GM23338 (cell line): ENCODE data around the gene NDNF. TPM values are rescaled to one million over a fixed set of nuclear protein-coding genes. Genes with fewer than 3 reads are reported as not detected.

ENCODE experiments used
- ATAC-seq: fragments of 200-7000 bp; cut with Tn5 transposase; 3 replicates; pipeline ENCODE4 v1.9.1; 2020
- DNase-seq: peaks from one replicate; pipeline ENCODE4 v3.0.0-alpha.2; 2015; ENCODE audit warnings: low spot score
- H2AFZ ChIP-seq: fragments of 200-600 bp; sonication (generic); 2 replicates; pipeline ENCODE4 v1.8.0; 2016; ENCODE audit warnings: antibody characterized with exemption, mild to moderate bottlenecking, moderate library complexity
- H3F3A ChIP-seq: fragments of 200-600 bp; sonication (generic); replicated peaks from 2 replicates; pipeline ENCODE4 v1.8.0; 2017; ENCODE audit warnings: antibody characterized with exemption, mixed run types, low read depth
- H3K27ac ChIP-seq: fragments of 200-600 bp; sonication (generic); 2 replicates; pipeline ENCODE4 v1.6.1; 2016; ENCODE audit warnings: low read depth
- H3K27me3 ChIP-seq: fragments of 200-600 bp; sonication (generic); 2 replicates; pipeline ENCODE4 v1.8.0; 2016; ENCODE audit warnings: mild to moderate bottlenecking, mixed run types, moderate library complexity; ENCODE audit not compliant: insufficient read depth
- H3K36me3 ChIP-seq: fragments of 200-600 bp; sonication (generic); 2 replicates; pipeline ENCODE4 v1.8.0; 2016; ENCODE audit warnings: mild to moderate bottlenecking; ENCODE audit not compliant: insufficient read depth
- H3K4me1 ChIP-seq: fragments of 200-600 bp; sonication (generic); 2 replicates; pipeline ENCODE4 v1.8.0; 2016; ENCODE audit warnings: mild to moderate bottlenecking, moderate library complexity; ENCODE audit not compliant: insufficient read depth
- H3K4me2 ChIP-seq: fragments of 200-600 bp; sonication (generic); 2 replicates; pipeline ENCODE4 v1.7.1; 2017; ENCODE audit warnings: mixed run types
- H3K4me3 ChIP-seq: fragments of 200-600 bp; sonication (generic); 2 replicates; pipeline ENCODE4 v1.6.1; 2016; ENCODE audit warnings: mixed run types
- H3K79me2 ChIP-seq: fragments of 200-600 bp; sonication (generic); replicated peaks from 2 replicates; pipeline ENCODE4 v1.8.0; 2017; ENCODE audit warnings: mild to moderate bottlenecking; ENCODE audit not compliant: insufficient read depth
- H3K9me2 ChIP-seq: fragments of 200-600 bp; sonication (generic); 2 replicates; pipeline ENCODE4 v1.8.0; 2017; ENCODE audit not compliant: insufficient read depth
- H4K20me1 ChIP-seq: fragments of 200-600 bp; sonication (generic); replicated peaks from 2 replicates; pipeline ENCODE4 v1.8.0; 2017; ENCODE audit warnings: mild to moderate bottlenecking; ENCODE audit not compliant: insufficient read depth
- H3K27ac Mint-ChIP-seq: 2 replicates; pipeline ENCODE4 v1.8.0; 2020; ENCODE audit warnings: inconsistent platforms, mild to moderate bottlenecking, moderate library complexity, mixed read lengths
- H3K27me3 Mint-ChIP-seq: 3 replicates; pipeline ENCODE4 v1.8.0; 2022; ENCODE audit warnings: low read depth, mild to moderate bottlenecking, moderate library complexity, mixed read lengths, inconsistent platforms; ENCODE audit not compliant: insufficient read depth, poor library complexity
- H3K36me3 Mint-ChIP-seq: 3 replicates; pipeline ENCODE4 v1.8.0; 2021; ENCODE audit warnings: low read depth, mild to moderate bottlenecking, inconsistent platforms, moderate library complexity, mixed read lengths
- H3K4me1 Mint-ChIP-seq: 3 replicates; pipeline ENCODE4 v1.8.0; 2020; ENCODE audit warnings: mild to moderate bottlenecking, inconsistent platforms, mixed read lengths
- H3K4me3 Mint-ChIP-seq: 3 replicates; pipeline ENCODE4 v1.8.0; 2021; ENCODE audit warnings: moderate library complexity, mild to moderate bottlenecking, inconsistent platforms, mixed read lengths
- H3K9me3 Mint-ChIP-seq: 3 replicates; pipeline ENCODE4 v1.8.0; 2020; ENCODE audit warnings: moderate library complexity, mild to moderate bottlenecking, inconsistent platforms, mixed read lengths
- EZH2phosphoT487 ChIP-seq: fragments of 200-600 bp; sonication (generic); IDR thresholded peaks from one replicate; pipeline ENCODE4 v1.8.1; 2018; ENCODE audit warnings: antibody characterized with exemption; ENCODE audit not compliant: unreplicated experiment
- JUNB ChIP-seq: IDR thresholded peaks from one replicate; pipeline ENCODE4 v1.6.1; 2016; ENCODE audit warnings: antibody characterized with exemption; ENCODE audit not compliant: unreplicated experiment
- STAT1 ChIP-seq: IDR thresholded peaks from one replicate; pipeline ENCODE4 v1.6.1; 2016; ENCODE audit warnings: antibody characterized with exemption; ENCODE audit not compliant: unreplicated experiment
- ZNF331 ChIP-seq: fragments of 250-450 bp; sonication (Bioruptor Pico); IDR thresholded peaks from 2 replicates; pipeline ENCODE4 v1.5.0; 2020; ENCODE audit warnings: low read depth, mild to moderate bottlenecking, moderate library complexity
- polyA plus RNA-seq: library from polyadenylated mRNA; unstranded; fragments of >200 nt; fragmentation: Nextera tagmentation; extraction: Ambion mirVana; gene quantifications from 2 replicates; pipeline ENCODE4 v1.2.1, GENCODE V29; 2016
- total RNA-seq: library from RNA; depleted of rRNA; stranded (reverse); fragments of >200 nt; shearing (Covaris generic); gene quantifications from 2 replicates; pipeline ENCODE4 v1.2.3, GENCODE V29; 2014
- TF ChIP-seq, protein P1 (sequence below): fragments of 250-450 bp; sonication (Bioruptor Pico); IDR thresholded peaks from 2 replicates; pipeline ENCODE4 v1.5.0; 2020; ENCODE audit warnings: mild to moderate bottlenecking, moderate library complexity
- TF ChIP-seq, protein P2 (sequence below), 2 experiments: fragments of 200-600 bp in 1 of 2; sonication (generic) in 1 of 2; conservative IDR thresholded peaks; 2 replicates each; pipeline versions ENCODE4 v1.5.1 to v1.6.1; 2016 to 2017; ENCODE audit warnings: antibody characterized with exemption in 2 of 2, low read depth in 2 of 2, mild to moderate bottlenecking in 2 of 2, moderate library complexity in 1 of 2
- TF ChIP-seq, protein P3 (sequence below): IDR thresholded peaks from 2 replicates; pipeline ENCODE4 v1.6.1; 2016; ENCODE audit warnings: antibody characterized with exemption

NDNF gene
- total and polyA plus RNA-seq, 2 experiments from 2014 or later, result 0.31 to 0.73 TPM

DNA sequence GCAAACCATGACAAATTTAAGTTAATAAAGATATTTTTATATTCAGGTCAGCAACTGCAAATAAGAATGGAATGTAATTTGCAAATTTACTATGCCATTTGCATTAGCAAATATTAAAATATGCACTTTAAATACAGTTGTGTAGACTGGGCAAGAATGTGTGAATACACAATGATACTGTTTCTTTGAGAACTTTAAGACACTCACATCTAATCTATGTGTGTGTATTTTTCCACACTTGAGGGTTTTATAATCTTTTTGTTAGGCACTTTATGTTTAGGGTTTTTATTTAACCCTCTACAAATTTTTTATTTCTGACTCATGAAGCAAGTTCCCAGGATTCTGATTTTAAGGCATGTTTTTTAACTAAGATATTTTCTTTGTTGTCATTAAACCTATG is 23.9 kb upstream of the NDNF start (continued):
- TF ChIP-seq, protein P1, sequence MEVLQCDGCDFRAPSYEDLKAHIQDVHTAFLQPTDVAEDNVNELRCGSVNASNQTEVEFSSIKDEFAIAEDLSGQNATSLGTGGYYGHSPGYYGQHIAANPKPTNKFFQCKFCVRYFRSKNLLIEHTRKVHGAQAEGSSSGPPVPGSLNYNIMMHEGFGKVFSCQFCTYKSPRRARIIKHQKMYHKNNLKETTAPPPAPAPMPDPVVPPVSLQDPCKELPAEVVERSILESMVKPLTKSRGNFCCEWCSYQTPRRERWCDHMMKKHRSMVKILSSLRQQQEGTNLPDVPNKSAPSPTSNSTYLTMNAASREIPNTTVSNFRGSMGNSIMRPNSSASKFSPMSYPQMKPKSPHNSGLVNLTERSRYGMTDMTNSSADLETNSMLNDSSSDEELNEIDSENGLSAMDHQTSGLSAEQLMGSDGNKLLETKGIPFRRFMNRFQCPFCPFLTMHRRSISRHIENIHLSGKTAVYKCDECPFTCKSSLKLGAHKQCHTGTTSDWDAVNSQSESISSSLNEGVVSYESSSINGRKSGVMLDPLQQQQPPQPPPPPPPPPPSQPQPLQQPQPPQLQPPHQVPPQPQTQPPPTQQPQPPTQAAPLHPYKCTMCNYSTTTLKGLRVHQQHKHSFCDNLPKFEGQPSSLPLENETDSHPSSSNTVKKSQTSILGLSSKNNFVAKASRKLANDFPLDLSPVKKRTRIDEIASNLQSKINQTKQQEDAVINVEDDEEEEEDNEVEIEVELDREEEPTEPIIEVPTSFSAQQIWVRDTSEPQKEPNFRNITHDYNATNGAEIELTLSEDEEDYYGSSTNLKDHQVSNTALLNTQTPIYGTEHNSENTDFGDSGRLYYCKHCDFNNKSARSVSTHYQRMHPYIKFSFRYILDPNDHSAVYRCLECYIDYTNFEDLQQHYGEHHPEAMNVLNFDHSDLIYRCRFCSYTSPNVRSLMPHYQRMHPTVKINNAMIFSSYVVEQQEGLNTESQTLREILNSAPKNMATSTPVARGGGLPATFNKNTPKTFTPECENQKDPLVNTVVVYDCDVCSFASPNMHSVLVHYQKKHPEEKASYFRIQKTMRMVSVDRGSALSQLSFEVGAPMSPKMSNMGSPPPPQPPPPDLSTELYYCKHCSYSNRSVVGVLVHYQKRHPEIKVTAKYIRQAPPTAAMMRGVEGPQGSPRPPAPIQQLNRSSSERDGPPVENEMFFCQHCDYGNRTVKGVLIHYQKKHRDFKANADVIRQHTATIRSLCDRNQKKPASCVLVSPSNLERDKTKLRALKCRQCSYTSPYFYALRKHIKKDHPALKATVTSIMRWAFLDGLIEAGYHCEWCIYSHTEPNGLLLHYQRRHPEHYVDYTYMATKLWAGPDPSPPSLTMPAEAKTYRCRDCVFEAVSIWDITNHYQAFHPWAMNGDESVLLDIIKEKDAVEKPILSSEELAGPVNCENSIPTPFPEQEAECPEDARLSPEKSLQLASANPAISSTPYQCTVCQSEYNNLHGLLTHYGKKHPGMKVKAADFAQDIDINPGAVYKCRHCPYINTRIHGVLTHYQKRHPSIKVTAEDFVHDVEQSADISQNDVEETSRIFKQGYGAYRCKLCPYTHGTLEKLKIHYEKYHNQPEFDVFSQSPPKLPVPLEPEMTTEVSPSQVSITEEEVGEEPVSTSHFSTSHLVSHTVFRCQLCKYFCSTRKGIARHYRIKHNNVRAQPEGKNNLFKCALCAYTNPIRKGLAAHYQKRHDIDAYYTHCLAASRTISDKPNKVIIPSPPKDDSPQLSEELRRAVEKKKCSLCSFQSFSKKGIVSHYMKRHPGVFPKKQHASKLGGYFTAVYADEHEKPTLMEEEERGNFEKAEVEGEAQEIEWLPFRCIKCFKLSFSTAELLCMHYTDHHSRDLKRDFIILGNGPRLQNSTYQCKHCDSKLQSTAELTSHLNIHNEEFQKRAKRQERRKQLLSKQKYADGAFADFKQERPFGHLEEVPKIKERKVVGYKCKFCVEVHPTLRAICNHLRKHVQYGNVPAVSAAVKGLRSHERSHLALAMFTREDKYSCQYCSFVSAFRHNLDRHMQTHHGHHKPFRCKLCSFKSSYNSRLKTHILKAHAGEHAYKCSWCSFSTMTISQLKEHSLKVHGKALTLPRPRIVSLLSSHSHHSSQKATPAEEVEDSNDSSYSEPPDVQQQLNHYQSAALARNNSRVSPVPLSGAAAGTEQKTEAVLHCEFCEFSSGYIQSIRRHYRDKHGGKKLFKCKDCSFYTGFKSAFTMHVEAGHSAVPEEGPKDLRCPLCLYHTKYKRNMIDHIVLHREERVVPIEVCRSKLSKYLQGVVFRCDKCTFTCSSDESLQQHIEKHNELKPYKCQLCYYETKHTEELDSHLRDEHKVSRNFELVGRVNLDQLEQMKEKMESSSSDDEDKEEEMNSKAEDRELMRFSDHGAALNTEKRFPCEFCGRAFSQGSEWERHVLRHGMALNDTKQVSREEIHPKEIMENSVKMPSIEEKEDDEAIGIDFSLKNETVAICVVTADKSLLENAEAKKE (CRISPR knock-in tag), result no peak

DNA sequence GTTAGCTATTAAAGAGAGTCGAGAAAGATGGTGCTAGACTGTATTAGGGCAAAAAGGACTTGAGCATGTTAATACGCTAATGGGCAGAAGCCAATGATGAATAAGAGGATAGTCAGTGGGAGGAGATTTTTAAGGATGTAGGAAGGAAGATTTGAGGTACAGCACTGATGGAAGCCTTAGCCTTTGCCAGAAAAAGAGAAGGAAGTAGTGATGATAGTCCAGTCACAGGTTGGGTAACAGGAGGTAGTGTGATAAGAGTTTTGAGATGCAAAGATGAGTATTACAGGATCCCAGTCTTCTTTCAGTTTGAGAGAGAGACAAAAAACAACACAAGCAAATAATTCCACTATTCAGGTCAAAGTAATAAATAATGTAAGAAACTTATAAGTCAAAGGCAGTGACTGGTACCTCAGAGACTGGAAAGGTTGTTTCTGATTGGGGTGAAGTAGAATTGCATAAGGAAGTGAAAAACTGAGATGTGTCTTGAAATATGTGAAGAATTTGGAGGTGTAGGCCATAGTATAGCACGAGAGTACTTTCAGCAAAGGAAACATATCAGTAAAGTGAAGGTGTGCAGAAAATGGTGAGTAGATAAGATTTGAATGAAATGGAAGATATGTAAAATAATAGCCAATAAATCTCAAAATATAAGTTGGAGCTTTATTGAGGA is 22.1 kb upstream of the NDNF start:
- Mint-ChIP-seq H3K4me3 (no peak overlapping the region), H3K4me1 (no peaks in the 10 kb centered on the region), H3K27ac (no peak overlapping the region), H3K36me3 (no peaks in the 10 kb centered on the region), H3K9me3 (no peaks in the 10 kb centered on the region), H3K27me3 (no peaks in the 10 kb centered on the region)
- no peaks in the 10 kb centered on the region for H3K9me2 ChIP-seq
- H3K79me2 ChIP-seq, result no peaks in the 10 kb centered on the region
- no peak overlapping the region for H3K4me2 ChIP-seq
- H2AFZ ChIP-seq, result no peak overlapping the region
- no peak for ATAC-seq
- no peaks in the 10 kb centered on the region for H3K27me3 ChIP-seq
- H3K27ac ChIP-seq, result no peak overlapping the region
- H3F3A ChIP-seq, result no peaks in the 10 kb centered on the region
- DNase-seq, result no peak
- H3K4me1 ChIP-seq, result no peaks in the 10 kb centered on the region
- TF ChIP-seq STAT1, result no peak
- TF ChIP-seq, protein P2, sequence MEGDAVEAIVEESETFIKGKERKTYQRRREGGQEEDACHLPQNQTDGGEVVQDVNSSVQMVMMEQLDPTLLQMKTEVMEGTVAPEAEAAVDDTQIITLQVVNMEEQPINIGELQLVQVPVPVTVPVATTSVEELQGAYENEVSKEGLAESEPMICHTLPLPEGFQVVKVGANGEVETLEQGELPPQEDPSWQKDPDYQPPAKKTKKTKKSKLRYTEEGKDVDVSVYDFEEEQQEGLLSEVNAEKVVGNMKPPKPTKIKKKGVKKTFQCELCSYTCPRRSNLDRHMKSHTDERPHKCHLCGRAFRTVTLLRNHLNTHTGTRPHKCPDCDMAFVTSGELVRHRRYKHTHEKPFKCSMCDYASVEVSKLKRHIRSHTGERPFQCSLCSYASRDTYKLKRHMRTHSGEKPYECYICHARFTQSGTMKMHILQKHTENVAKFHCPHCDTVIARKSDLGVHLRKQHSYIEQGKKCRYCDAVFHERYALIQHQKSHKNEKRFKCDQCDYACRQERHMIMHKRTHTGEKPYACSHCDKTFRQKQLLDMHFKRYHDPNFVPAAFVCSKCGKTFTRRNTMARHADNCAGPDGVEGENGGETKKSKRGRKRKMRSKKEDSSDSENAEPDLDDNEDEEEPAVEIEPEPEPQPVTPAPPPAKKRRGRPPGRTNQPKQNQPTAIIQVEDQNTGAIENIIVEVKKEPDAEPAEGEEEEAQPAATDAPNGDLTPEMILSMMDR (conservative IDR thresholded peaks at IDR 0.05; ENCODE audit: low read depth in 2 of 2), result no peak
- no peak for TF ChIP-seq EZH2phosphoT487
- TF ChIP-seq ZNF331 (CRISPR knock-in tag), result no peak
- no peak for TF ChIP-seq JUNB
- TF ChIP-seq, protein P3, sequence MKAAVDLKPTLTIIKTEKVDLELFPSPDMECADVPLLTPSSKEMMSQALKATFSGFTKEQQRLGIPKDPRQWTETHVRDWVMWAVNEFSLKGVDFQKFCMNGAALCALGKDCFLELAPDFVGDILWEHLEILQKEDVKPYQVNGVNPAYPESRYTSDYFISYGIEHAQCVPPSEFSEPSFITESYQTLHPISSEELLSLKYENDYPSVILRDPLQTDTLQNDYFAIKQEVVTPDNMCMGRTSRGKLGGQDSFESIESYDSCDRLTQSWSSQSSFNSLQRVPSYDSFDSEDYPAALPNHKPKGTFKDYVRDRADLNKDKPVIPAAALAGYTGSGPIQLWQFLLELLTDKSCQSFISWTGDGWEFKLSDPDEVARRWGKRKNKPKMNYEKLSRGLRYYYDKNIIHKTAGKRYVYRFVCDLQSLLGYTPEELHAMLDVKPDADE, result no peak
- H3K36me3 ChIP-seq, result no peaks in the 10 kb centered on the region
- H3K4me3 ChIP-seq, result no peak overlapping the region
- no peaks in the 10 kb centered on the region for H4K20me1 ChIP-seq
